C4-2B (cell line): ENCODE data around the gene NELFA.
A peak's percentile ranks its signal among the peaks of the same experiment; 100 is the strongest.
"Not testable (repeated sequence)": the region's sequence is repeated elsewhere in the genome, so short reads cannot be mapped to it uniquely, and the experiment has no call there.

Experiments used
- H3K27ac ChIP-seq: fragments of 450-650 bp; 2 replicates; pipeline ENCODE4 v1.5.1; 2017
- ZFX ChIP-seq: fragments of 450-650 bp; IDR thresholded peaks from 2 replicates; pipeline ENCODE4 v1.6.1; 2017
- TF ChIP-seq, protein P1 (sequence below): fragments of 450-650 bp; conservative IDR thresholded peaks from 2 replicates; pipeline ENCODE4 v1.5.1; 2017; ENCODE audit warnings: mild to moderate bottlenecking

Gene NELFA

DNA sequence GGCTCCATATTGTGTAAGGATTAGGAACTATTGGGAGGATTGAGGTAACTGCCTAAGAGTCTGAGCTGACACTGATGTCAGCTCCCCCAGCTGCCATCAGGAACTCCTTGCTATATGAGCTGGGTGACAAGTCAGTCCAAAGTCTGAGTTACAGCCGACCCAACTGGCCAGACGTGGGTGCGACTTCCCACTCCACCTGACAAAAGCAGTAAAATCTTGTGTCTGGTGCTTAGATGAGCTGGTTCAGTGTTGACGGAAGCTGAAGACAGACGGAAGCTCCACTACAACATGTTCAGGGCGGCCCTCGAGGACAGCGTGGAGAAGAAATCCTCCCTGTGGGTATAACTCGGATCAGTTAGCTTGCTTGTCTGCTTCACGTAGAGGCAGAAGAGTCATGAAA is 27.6 kb upstream of the NELFA start:
- H3K27ac ChIP-seq: no peak overlapping the region
- no peak for TF ChIP-seq ZFX
- TF ChIP-seq, protein P1, sequence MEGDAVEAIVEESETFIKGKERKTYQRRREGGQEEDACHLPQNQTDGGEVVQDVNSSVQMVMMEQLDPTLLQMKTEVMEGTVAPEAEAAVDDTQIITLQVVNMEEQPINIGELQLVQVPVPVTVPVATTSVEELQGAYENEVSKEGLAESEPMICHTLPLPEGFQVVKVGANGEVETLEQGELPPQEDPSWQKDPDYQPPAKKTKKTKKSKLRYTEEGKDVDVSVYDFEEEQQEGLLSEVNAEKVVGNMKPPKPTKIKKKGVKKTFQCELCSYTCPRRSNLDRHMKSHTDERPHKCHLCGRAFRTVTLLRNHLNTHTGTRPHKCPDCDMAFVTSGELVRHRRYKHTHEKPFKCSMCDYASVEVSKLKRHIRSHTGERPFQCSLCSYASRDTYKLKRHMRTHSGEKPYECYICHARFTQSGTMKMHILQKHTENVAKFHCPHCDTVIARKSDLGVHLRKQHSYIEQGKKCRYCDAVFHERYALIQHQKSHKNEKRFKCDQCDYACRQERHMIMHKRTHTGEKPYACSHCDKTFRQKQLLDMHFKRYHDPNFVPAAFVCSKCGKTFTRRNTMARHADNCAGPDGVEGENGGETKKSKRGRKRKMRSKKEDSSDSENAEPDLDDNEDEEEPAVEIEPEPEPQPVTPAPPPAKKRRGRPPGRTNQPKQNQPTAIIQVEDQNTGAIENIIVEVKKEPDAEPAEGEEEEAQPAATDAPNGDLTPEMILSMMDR: no peak

DNA sequence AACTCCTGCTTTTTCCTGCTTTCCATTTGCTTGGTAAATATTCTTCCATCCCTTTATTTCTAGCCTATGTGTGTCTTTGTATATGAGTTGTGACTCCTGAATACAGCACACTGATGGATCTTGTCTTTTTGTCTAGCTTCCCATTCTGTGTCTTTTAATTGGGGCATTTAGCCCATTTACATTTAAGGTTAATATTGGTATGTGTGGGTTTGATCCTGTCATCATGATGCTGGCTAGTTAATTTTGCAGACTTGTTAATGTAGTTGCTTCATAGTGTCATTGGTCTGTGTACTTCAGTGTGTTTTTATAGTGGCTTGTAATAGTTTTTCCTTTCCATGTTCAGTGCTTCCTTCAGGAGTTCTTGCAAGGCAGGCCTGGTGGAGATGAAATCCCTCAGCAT is 22.4 kb upstream of the NELFA start:
- not testable (repeated sequence) for H3K27ac ChIP-seq

DNA sequence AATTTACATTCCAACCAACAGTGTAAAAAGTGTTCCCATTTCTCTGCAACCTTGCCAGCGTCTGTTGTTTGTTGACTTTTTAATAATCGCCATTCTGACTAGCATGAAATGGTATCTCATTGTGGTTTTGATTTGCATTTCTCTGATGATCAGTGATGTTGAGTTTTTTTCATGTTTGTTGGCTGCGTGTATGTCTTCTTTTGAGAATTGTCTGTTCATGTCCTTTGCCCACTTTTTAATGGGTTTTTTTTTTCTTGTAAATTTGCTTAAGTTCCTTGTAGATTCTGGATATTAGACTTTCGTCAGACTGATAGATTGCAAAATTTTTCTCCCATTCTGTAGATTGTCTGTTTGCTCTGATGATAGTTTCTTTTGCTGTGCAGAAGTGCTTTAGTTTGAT is 18.3 kb upstream of the NELFA start:
- H3K27ac ChIP-seq: not testable (repeated sequence)

DNA sequence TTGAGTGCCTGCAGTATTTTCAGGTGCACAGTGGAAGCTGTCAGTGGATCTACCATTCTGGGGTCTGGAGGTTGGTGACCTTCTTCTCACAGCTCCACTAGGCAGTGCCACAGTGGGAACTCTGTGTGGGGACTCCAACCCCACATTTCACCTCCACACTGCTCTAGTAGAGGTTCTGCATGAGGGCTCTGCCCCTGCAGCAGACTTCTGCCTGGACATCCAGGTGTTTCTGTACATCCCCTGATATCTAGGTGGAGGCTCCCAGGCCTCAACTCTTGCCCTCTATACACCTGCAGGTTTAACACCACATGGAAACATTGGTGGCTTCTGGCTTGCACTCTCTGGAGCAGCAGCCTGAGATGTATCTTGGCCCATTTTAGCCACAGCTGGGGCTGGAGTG is 17.0 kb upstream of the NELFA start:
- H3K27ac ChIP-seq: no peak overlapping the region
- TF ChIP-seq, protein P1: no peak
- no peak for TF ChIP-seq ZFX

DNA sequence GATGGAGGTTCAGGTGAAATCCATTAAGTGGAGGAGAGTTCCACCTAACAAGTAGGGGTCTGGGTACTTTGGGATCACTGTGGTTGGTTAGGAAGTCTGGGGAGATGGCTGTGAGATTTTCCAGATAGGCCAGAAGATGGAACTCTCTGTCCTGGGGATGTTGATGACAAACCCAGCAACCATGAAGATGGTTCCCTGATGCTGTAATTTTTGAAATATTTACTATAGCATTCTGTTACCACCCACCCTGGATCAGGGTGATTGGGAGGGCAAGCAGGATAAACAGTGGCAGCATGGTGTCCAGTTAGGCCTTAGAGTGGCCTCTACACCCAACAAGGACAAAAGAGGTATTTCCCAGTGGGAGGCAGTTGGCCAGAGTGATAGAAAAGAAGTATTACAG is 15.9 kb upstream of the NELFA start:
- TF ChIP-seq, protein P1: no peak
- TF ChIP-seq ZFX: no peak
- no peak overlapping the region for H3K27ac ChIP-seq

DNA sequence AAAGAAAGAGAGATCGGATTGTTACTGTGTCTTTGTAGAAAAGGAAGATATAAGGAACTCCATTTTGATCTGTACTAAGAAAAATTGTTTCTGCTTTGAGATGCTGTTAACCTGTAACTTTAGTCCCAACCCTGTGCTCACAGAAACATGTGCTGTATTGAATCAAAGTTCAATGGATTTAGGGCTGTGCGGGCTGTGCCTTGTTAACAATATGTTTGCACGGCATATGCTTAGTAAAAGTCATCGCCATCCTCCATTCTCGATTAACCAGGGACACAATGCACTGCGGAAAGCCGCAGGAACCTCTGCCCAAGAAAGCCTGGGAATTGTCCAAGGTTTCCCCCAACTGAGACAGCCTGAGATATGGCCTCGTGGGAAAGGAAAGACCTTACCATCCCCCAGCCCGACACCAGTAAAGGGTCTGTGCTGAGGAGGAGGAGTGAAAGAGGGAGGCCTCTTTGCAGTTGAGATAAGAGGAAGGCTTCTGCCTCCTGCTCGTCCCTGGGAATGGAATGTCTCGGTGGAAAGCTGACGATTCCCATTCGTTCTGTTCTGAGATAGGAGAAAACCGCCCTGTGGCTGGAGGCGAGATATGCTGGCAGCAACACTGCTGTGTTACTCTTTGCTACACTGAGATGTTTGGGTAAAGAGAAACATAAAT is 12.7 kb upstream of the NELFA start:
- not testable (repeated sequence) for H3K27ac ChIP-seq

DNA sequence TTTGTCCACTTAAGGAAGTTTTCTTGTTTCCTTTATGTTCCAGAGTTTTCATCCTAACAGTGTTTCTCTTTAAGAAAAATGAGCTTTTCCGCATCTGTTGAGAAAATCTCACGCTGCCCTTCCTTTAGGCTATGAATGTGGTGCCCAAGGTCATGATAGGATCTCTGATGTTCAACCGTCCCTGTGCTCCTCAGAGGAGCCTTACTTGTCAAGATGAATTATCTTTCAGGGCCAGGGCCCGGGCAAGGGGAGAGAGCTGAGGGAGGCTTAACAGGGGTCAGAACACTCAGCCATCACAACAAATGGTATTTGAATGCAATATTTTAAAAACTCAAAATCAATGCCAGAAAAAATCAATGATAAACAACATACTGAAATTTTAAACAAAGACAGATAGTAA is 6.2 kb upstream of the NELFA start:
- TF ChIP-seq ZFX: no peak
- TF ChIP-seq, protein P1: no peak
- H3K27ac ChIP-seq: no peak overlapping the region

DNA sequence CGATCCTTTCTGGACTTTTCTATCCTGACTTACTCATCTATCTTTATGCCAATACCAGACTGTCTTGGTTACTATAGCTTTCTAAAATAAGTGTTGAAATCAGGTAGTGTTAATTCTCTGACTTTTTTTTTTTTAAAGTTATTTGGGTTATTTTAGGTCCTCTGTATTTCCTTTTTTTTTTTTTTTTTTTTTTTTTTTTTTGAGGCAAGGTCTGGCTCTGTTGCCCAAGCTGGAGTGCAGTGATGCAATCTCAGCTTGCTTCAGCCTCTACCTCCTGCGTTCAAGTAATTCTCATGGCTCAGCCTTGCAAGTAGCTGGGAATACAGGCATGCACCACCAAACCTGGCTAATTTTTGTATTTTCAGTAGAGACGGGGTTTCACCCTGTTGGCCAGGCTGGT is 2.8 kb upstream of the NELFA start:
- no peak for TF ChIP-seq ZFX
- TF ChIP-seq, protein P1: no peak
- no peak overlapping the region for H3K27ac ChIP-seq

DNA sequence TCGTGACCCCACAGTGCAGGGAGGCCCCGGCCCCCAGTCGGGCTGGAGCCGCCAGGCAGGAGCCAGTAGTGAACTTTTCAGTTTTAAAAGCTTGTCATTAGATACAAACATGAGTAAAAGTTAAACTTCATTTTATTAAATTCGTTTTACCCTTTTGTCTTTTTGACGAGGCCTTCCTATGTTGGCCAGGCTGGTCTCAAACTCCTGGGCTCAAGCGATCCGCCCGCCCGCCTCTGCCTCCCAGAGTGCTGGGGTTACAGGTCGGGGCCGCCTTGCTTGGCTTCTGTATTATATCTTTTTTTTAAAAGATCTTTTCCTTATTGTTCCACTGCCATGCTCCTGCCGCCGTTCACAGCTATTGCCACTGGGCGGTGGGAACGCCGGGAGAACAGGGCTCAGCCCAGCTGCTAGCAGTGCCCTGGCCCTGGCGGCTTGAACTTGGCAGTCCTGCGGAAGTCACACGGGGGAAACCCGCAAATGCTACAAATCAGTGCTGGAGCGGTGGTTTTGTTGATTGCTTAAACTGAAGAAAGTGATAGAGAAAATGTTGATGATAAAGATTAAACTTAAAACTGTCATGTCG is 968 bp upstream of the NELFA start:
- TF ChIP-seq ZFX: no peak; the same call in 1 of the 2 replicates
- TF ChIP-seq, protein P1: no peak; the same call in 1 of the 2 replicates
- peak overlapping the region; percentile 97 for H3K27ac ChIP-seq
